ENCODE measurements around the gene SLC1A5. TPM values are rescaled to one million over a fixed set of nuclear protein-coding genes. Genes with fewer than 3 reads are reported as not detected.
A peak's percentile ranks its signal among the peaks of the same experiment; 100 is the strongest.

SLC1A5 gene
- total RNA-seq, 1 donor from 2014 or later, result 39.5 TPM

DNA sequence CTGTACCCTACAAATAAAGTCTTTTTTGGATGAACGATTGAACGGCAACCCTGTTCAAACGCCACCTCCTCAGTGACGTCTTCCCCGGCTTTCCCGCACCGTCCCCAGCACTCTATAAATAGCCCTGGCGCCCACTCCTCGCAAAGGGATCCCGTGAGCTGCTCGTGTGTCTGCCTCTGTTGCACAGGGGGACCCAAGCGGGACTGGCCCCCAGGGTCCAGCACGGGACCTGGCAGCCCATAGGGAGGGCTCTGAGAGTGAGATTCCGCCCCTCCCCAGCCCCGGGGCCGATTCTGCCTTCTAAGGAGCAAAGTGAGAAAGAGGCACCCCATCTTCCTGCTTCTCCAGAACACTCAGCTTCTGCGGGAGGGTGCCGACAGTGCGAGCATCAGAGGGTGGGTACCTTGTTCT is 50.6 kb downstream of the SLC1A5 start:
- H3K27ac ChIP-seq, result no peak overlapping the region
- Mint-ChIP-seq H3K27ac (no peak overlapping the region), H3K36me3 (peaks cover 21% of the 10 kb centered on the region), H3K9me3 (no peaks in the 10 kb centered on the region), H3K4me3 (no peak overlapping the region), H3K4me1 (peaks cover 16% of the 10 kb centered on the region), H3K27me3 (ENCODE audit: insufficient read depth, low read depth) (peaks cover 8% of the 10 kb centered on the region)
- H3F3A ChIP-seq (ENCODE audit: low read depth), result no peaks in the 10 kb centered on the region
- H3K4me3 ChIP-seq, result no peak overlapping the region
- H2AFZ ChIP-seq (replicated peaks), result no peak overlapping the region
- no peak for DNase-seq (ENCODE audit: low spot score)
- H3K36me3 ChIP-seq, result peaks cover 4% of the 10 kb centered on the region
- TF ChIP-seq, protein P1, sequence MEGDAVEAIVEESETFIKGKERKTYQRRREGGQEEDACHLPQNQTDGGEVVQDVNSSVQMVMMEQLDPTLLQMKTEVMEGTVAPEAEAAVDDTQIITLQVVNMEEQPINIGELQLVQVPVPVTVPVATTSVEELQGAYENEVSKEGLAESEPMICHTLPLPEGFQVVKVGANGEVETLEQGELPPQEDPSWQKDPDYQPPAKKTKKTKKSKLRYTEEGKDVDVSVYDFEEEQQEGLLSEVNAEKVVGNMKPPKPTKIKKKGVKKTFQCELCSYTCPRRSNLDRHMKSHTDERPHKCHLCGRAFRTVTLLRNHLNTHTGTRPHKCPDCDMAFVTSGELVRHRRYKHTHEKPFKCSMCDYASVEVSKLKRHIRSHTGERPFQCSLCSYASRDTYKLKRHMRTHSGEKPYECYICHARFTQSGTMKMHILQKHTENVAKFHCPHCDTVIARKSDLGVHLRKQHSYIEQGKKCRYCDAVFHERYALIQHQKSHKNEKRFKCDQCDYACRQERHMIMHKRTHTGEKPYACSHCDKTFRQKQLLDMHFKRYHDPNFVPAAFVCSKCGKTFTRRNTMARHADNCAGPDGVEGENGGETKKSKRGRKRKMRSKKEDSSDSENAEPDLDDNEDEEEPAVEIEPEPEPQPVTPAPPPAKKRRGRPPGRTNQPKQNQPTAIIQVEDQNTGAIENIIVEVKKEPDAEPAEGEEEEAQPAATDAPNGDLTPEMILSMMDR (IDR thresholded peaks at IDR 0.05), result no peak
- TF ChIP-seq EZH2 (IDR thresholded peaks at IDR 0.05) (no peak), EZH2phosphoT487 (IDR thresholded peaks at IDR 0.05) (no peak)
- H3K79me2 ChIP-seq (ENCODE audit: low read depth), result peaks cover 91% of the 10 kb centered on the region
- H3K27me3 ChIP-seq, result no peaks in the 10 kb centered on the region
- H4K20me1 ChIP-seq (ENCODE audit: low read depth), result peaks cover 85% of the 10 kb centered on the region
- no peaks in the 10 kb centered on the region for H3K4me1 ChIP-seq
- no peak overlapping the region for H3K9ac ChIP-seq
- H3K9me3 ChIP-seq (ENCODE audit: low read depth), result no peaks in the 10 kb centered on the region
- no peak overlapping the region for H3K4me2 ChIP-seq

GRCh38 chr19:46737298-46737654 is 51.1 kb downstream of the SLC1A5 start:
- H3K9me3 ChIP-seq (ENCODE audit: low read depth), result no peaks in the 10 kb centered on the region
- H3K9ac ChIP-seq, result no peak overlapping the region
- H4K20me1 ChIP-seq (ENCODE audit: low read depth), result peaks cover 85% of the 10 kb centered on the region
- H3K27me3 ChIP-seq, result no peaks in the 10 kb centered on the region
- H3K36me3 ChIP-seq, result peaks cover 4% of the 10 kb centered on the region
- no peak overlapping the region for H2AFZ ChIP-seq (replicated peaks)
- H3K4me3 Mint-ChIP-seq, result no peak overlapping the region
- TF ChIP-seq EZH2 (IDR thresholded peaks at IDR 0.05), result no peak
- TF ChIP-seq, protein P1 (IDR thresholded peaks at IDR 0.05), result no peak
- TF ChIP-seq EZH2phosphoT487 (IDR thresholded peaks at IDR 0.05), result no peak
- H3K36me3 Mint-ChIP-seq, result peaks cover 19% of the 10 kb centered on the region
- peaks cover 7% of the 10 kb centered on the region for H3K27me3 Mint-ChIP-seq (ENCODE audit: insufficient read depth, low read depth)
- no peaks in the 10 kb centered on the region for H3K4me1 ChIP-seq
- no peak for DNase-seq (ENCODE audit: low spot score)
- no peaks in the 10 kb centered on the region for H3K9me3 Mint-ChIP-seq
- no peaks in the 10 kb centered on the region for H3F3A ChIP-seq (ENCODE audit: low read depth)
- H3K4me1 Mint-ChIP-seq, result peaks cover 14% of the 10 kb centered on the region
- no peak overlapping the region for H3K27ac Mint-ChIP-seq
- H3K79me2 ChIP-seq (ENCODE audit: low read depth), result peaks cover 89% of the 10 kb centered on the region
- H3K4me3 ChIP-seq, result no peak overlapping the region
- H3K27ac ChIP-seq, result no peak overlapping the region
- H3K4me2 ChIP-seq, result no peak overlapping the region

DNA sequence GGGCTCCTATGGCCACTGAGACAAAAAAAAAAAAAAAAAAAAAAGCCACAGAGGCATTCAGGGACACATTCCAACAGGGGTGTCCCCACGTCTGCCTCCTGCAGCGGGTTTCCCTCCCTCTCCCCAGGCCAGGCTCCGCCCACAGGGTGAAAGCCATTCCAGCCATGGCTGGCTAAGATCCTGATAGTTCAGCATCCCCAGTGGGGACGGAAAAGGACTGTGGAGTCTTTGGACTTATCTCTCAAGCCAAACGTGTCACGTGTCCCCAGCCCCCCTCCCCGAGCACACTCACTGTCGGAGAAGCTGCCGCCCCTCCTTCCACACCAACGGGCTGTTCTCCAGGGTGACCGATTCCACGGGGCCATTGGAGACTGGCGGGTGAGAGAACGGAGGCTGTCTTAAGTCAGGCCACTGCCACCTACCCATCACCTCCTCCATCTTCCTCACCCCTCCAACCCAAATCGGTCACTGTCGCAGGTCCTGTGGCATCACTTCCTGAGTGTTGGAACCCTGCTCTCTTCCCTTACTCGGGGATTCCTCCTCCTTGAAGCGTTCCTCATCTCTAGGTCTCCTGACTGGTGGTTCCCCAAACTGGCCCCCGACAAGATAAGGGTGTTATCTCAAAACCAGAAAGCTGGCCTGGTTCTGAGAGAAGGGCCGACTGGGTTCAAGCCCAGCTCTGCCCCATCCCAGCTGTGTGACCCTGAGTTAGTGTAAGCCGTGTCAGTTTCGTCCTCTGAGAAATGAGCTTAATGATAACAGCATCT is 51.7 kb downstream of the SLC1A5 start:
- Histone ChIP-seq H3K36me3 (peaks cover 4% of the 10 kb centered on the region), H4K20me1 (ENCODE audit: low read depth) (peaks cover 85% of the 10 kb centered on the region), H3K27ac (no peak overlapping the region), H3K4me1 (no peaks in the 10 kb centered on the region), H3K27me3 (no peaks in the 10 kb centered on the region), H2AFZ (replicated peaks) (no peak overlapping the region), H3F3A (ENCODE audit: low read depth) (no peaks in the 10 kb centered on the region), H3K4me3 (no peak overlapping the region), H3K9me3 (ENCODE audit: low read depth) (no peaks in the 10 kb centered on the region), H3K9ac (no peak overlapping the region), H3K79me2 (ENCODE audit: low read depth) (peaks cover 83% of the 10 kb centered on the region), H3K4me2 (no peak overlapping the region)
- no peaks in the 10 kb centered on the region for H3K9me3 Mint-ChIP-seq
- DNase-seq (ENCODE audit: low spot score), result peak; percentile 52
- H3K27me3 Mint-ChIP-seq (ENCODE audit: insufficient read depth, low read depth), result peaks cover 8% of the 10 kb centered on the region
- TF ChIP-seq EZH2 (IDR thresholded peaks at IDR 0.05), result no peak
- TF ChIP-seq, protein P1 (IDR thresholded peaks at IDR 0.05), result no peak
- no peak for TF ChIP-seq EZH2phosphoT487 (IDR thresholded peaks at IDR 0.05)
- H3K4me1 Mint-ChIP-seq, result peaks cover 8% of the 10 kb centered on the region
- no peak overlapping the region for H3K27ac Mint-ChIP-seq
- H3K36me3 Mint-ChIP-seq, result peaks cover 25% of the 10 kb centered on the region
- no peak overlapping the region for H3K4me3 Mint-ChIP-seq

Data from neural progenitor cell (in vitro differentiated cells).